OCI-LY3 (cell line): ENCODE measurements around the gene LACTB.

ENCODE experiments used
- CTCF ChIP-seq: fragments of 200-600, 300-600 bp; sonication (generic); IDR thresholded peaks from 2 replicates; pipeline ENCODE4 v1.5.1; 2014; ENCODE audit warnings: antibody characterized with exemption, low read length, low read depth
- EZH2phosphoT487 ChIP-seq: fragments of 200-600 bp; shearing (Covaris generic); IDR thresholded peaks from 2 replicates; pipeline ENCODE4 v1.6.1; 2018; ENCODE audit warnings: antibody characterized with exemption, mixed run types, low read depth

GRCh38 chr15:63169788-63170187 lies 48.1 kb downstream of the LACTB start:
- TF ChIP-seq CTCF (no peak), EZH2phosphoT487 (no peak)
